Astrocyte (in vitro differentiated cells and primary cell): ENCODE results near the gene SMIM15. TPM values are rescaled to one million over a fixed set of nuclear protein-coding genes. Genes with fewer than 3 reads are reported as not detected.

Experiments used
- DNase-seq: peaks from one replicate; pipeline ENCODE4 v3.0.0-alpha.2; 2010; ENCODE audit warnings: low read depth
- FAIRE-seq: peaks from 2 replicates; lab custom pipeline; 2011; peaks lifted over from hg19 to GRCh38; lab: Jason Lieb, UNC
- H2AFZ ChIP-seq: 2 replicates; pipeline ENCODE4 v1.6.0; 2012; ENCODE audit warnings: low read depth, low read length, inconsistent platforms
- H3K27ac ChIP-seq: 2 replicates; pipeline ENCODE4 v1.5.1; 2011; ENCODE audit warnings: low read depth, low read length, inconsistent platforms
- H3K27me3 ChIP-seq: 2 replicates; pipeline ENCODE4 v1.6.0; 2011; ENCODE audit warnings: low read length, inconsistent platforms; ENCODE audit not compliant: insufficient read depth
- H3K36me3 ChIP-seq: 2 replicates; pipeline ENCODE4 v1.5.1; 2011; ENCODE audit warnings: low read length, inconsistent platforms; ENCODE audit not compliant: insufficient read depth
- H3K4me1 ChIP-seq: 2 replicates; pipeline ENCODE4 v1.5.1; 2011; ENCODE audit warnings: low read length, inconsistent platforms; ENCODE audit not compliant: insufficient read depth
- H3K4me2 ChIP-seq: 2 replicates; pipeline ENCODE4 v1.6.0; 2012; ENCODE audit warnings: low read length, inconsistent platforms
- H3K4me3 ChIP-seq: 2 replicates; pipeline ENCODE4 v1.5.1; 2011; ENCODE audit warnings: low read depth, mild to moderate bottlenecking, low read length, inconsistent platforms; ENCODE audit not compliant: insufficient read depth
- H3K79me2 ChIP-seq: 2 replicates; pipeline ENCODE4 v1.6.0; 2012; ENCODE audit warnings: mild to moderate bottlenecking, low read length, inconsistent platforms; ENCODE audit not compliant: insufficient read depth
- H3K9ac ChIP-seq: 2 replicates; pipeline ENCODE4 v1.6.0; 2012; ENCODE audit warnings: mild to moderate bottlenecking, low read length, inconsistent platforms
- H3K9me3 ChIP-seq: 2 replicates; pipeline ENCODE4 v1.5.1; 2012; ENCODE audit warnings: low read depth, mild to moderate bottlenecking, low read length, inconsistent platforms; ENCODE audit not compliant: insufficient read depth
- H4K20me1 ChIP-seq: 2 replicates; pipeline ENCODE4 v1.6.0; 2012; ENCODE audit warnings: low read length, inconsistent platforms; ENCODE audit not compliant: insufficient read depth
- H3K27ac Mint-ChIP-seq: one replicate; pipeline ENCODE4 v1.8.0; 2021; ENCODE audit warnings: mild to moderate bottlenecking, mixed read lengths; ENCODE audit not compliant: unreplicated experiment
- H3K27me3 Mint-ChIP-seq: one replicate; pipeline ENCODE4 v1.8.0; 2021; ENCODE audit warnings: low read depth, mixed read lengths; ENCODE audit not compliant: unreplicated experiment
- H3K36me3 Mint-ChIP-seq: one replicate; pipeline ENCODE4 v1.8.0; 2021; ENCODE audit warnings: low read depth, mixed read lengths; ENCODE audit not compliant: unreplicated experiment
- H3K4me1 Mint-ChIP-seq: one replicate; pipeline ENCODE4 v1.8.0; 2021; ENCODE audit warnings: low read depth, mixed read lengths; ENCODE audit not compliant: unreplicated experiment
- H3K4me3 Mint-ChIP-seq: one replicate; pipeline ENCODE4 v1.8.0; 2021; ENCODE audit warnings: mild to moderate bottlenecking, moderate library complexity, mixed read lengths; ENCODE audit not compliant: unreplicated experiment
- H3K9me3 Mint-ChIP-seq: one replicate; pipeline ENCODE4 v1.8.0; 2021; ENCODE audit warnings: mild to moderate bottlenecking, mixed read lengths; ENCODE audit not compliant: unreplicated experiment
- EZH2 ChIP-seq: IDR thresholded peaks from 2 replicates; pipeline ENCODE4 v1.6.1; 2012; ENCODE audit warnings: mild to moderate bottlenecking, low read length, inconsistent platforms; ENCODE audit not compliant: insufficient read depth
- total RNA-seq: library from RNA; stranded (reverse); gene quantifications from 2 replicates; pipeline ENCODE4 v1.2.1, GENCODE V29; 2021
- TF ChIP-seq, protein P1 (sequence below): IDR thresholded peaks from 2 replicates; pipeline ENCODE4 v1.5.1; 2011; ENCODE audit warnings: low read depth, mild to moderate bottlenecking, inconsistent platforms, low read length, moderate library complexity; ENCODE audit not compliant: insufficient read depth

The SMIM15 gene
- total RNA-seq, 1 donor from 2014 or later = 86.6 TPM

DNA sequence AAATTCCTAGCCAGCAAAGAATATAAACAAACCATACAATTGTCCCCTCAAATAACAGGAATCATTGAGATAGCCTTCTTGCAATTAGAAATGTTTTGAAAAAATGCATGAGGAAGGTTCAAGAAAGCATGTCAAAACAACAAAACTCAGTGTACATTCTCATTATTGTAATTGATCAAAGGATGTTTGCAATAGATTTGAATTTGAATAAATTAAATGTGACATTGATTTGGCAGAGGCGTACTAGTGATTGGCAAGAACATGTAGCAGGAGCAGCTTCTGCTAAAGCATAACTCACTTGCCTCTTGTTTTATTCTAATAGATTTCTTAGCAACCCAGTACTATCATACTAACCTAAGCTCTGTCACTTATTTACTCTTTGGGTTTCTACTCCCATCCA, 19.9 kb downstream of the SMIM15 start:
- H3K27me3 ChIP-seq = no peaks in the 10 kb centered on the region
- H3K4me2 ChIP-seq = no peak overlapping the region
- no peak overlapping the region for H3K4me3 ChIP-seq
- peaks cover 4% of the 10 kb centered on the region for H3K9me3 Mint-ChIP-seq
- H3K4me3 Mint-ChIP-seq = no peak overlapping the region
- no peak overlapping the region for H2AFZ ChIP-seq
- DNase-seq (no peak), FAIRE-seq (no peak)
- no peaks in the 10 kb centered on the region for H4K20me1 ChIP-seq
- no peaks in the 10 kb centered on the region for H3K36me3 Mint-ChIP-seq
- H3K36me3 ChIP-seq = no peaks in the 10 kb centered on the region
- no peaks in the 10 kb centered on the region for H3K4me1 ChIP-seq
- no peak overlapping the region for H3K27ac ChIP-seq
- no peak for TF ChIP-seq EZH2
- TF ChIP-seq, protein P1, sequence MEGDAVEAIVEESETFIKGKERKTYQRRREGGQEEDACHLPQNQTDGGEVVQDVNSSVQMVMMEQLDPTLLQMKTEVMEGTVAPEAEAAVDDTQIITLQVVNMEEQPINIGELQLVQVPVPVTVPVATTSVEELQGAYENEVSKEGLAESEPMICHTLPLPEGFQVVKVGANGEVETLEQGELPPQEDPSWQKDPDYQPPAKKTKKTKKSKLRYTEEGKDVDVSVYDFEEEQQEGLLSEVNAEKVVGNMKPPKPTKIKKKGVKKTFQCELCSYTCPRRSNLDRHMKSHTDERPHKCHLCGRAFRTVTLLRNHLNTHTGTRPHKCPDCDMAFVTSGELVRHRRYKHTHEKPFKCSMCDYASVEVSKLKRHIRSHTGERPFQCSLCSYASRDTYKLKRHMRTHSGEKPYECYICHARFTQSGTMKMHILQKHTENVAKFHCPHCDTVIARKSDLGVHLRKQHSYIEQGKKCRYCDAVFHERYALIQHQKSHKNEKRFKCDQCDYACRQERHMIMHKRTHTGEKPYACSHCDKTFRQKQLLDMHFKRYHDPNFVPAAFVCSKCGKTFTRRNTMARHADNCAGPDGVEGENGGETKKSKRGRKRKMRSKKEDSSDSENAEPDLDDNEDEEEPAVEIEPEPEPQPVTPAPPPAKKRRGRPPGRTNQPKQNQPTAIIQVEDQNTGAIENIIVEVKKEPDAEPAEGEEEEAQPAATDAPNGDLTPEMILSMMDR = no peak
- H3K9ac ChIP-seq = no peak overlapping the region
- no peaks in the 10 kb centered on the region for H3K79me2 ChIP-seq
- H3K27ac Mint-ChIP-seq = no peak overlapping the region
- H3K4me1 Mint-ChIP-seq = peaks cover 2% of the 10 kb centered on the region
- no peaks in the 10 kb centered on the region for H3K9me3 ChIP-seq
- H3K27me3 Mint-ChIP-seq = no peaks in the 10 kb centered on the region

DNA sequence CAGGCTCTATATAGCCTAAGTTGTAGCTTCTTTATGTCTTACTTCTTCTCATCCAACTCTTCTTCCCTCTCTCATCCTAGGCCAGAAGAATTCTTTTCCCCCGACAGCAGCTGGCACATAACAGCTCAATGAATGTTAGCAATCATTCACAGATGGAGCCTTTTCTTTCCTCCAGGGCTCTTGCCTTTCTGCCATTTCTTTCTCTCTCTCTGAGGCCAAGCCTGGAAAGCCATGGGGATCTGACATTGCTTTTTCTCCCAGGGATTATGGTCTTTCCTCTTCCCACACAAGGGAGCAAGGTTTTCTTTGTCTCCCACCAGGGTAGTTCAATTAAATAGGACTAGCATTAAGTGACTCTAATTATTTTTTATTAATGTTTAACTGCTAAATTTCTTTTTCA, 20.5 kb downstream of the SMIM15 start:
- Histone ChIP-seq H3K9ac (no peak overlapping the region), H3K4me1 (no peaks in the 10 kb centered on the region), H2AFZ (no peak overlapping the region), H3K27me3 (no peaks in the 10 kb centered on the region), H4K20me1 (no peaks in the 10 kb centered on the region), H3K36me3 (no peaks in the 10 kb centered on the region), H3K9me3 (no peaks in the 10 kb centered on the region), H3K79me2 (no peaks in the 10 kb centered on the region), H3K4me3 (no peak overlapping the region), H3K4me2 (no peak overlapping the region), H3K27ac (no peak overlapping the region)
- Mint-ChIP-seq H3K27ac (no peak overlapping the region), H3K9me3 (peaks cover 3% of the 10 kb centered on the region), H3K4me3 (no peak overlapping the region), H3K4me1 (peaks cover 2% of the 10 kb centered on the region), H3K36me3 (no peaks in the 10 kb centered on the region), H3K27me3 (no peaks in the 10 kb centered on the region)
- FAIRE-seq = no peak
- TF ChIP-seq EZH2 = no peak
- TF ChIP-seq, protein P1 = no peak
- DNase-seq = no peak

DNA sequence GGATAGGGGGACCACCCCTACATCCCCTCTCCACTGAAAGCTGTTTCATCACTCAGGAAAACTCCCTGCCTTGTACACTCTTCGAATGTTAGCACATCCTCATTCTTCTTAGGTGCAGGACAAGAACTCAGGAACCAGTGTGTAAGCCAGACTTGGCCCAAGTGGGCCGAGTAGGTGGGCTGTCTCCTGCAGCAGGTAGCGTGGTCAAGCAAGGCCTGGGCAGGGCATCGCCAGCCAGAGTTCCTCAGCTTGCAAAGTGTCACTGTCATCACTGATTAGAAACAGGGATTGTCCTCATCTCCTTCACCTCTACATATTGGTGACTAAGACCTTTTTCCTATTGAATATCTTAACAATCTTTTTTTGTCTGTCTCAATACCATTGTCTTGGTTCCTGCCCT, 22.3 kb downstream of the SMIM15 start:
- H3K27me3 Mint-ChIP-seq = no peaks in the 10 kb centered on the region
- no peak for DNase-seq

More for the DNA sequence above, 22.3 kb downstream of the SMIM15 start:
- Histone ChIP-seq H3K4me2 (no peak overlapping the region), H2AFZ (no peak overlapping the region), H3K27ac (no peak overlapping the region), H3K4me3 (no peak overlapping the region), H3K79me2 (no peaks in the 10 kb centered on the region), H3K9me3 (no peaks in the 10 kb centered on the region), H3K9ac (no peak overlapping the region), H3K4me1 (no peaks in the 10 kb centered on the region), H3K27me3 (no peaks in the 10 kb centered on the region), H4K20me1 (no peaks in the 10 kb centered on the region), H3K36me3 (no peaks in the 10 kb centered on the region)
- Mint-ChIP-seq H3K9me3 (peaks cover 3% of the 10 kb centered on the region), H3K36me3 (no peaks in the 10 kb centered on the region), H3K4me3 (no peak overlapping the region), H3K4me1 (peaks cover 2% of the 10 kb centered on the region), H3K27ac (no peak overlapping the region)
- TF ChIP-seq, protein P1 = no peak
- no peak for TF ChIP-seq EZH2
- no peak for FAIRE-seq
